GM18508 (cell line): ENCODE data around the gene AK3.
"Not testable (repeated sequence)": the region's sequence is repeated elsewhere in the genome, so short reads cannot be mapped to it uniquely, and the experiment has no call there.

Source experiments
- ATAC-seq: cut with Tn5 transposase; IDR thresholded peaks from one replicate; pipeline ENCODE4 v1.9.1; 2021; ENCODE audit warnings: moderate number of reproducible peaks; ENCODE audit not compliant: insufficient read depth, unreplicated experiment

The AK3 gene

DNA sequence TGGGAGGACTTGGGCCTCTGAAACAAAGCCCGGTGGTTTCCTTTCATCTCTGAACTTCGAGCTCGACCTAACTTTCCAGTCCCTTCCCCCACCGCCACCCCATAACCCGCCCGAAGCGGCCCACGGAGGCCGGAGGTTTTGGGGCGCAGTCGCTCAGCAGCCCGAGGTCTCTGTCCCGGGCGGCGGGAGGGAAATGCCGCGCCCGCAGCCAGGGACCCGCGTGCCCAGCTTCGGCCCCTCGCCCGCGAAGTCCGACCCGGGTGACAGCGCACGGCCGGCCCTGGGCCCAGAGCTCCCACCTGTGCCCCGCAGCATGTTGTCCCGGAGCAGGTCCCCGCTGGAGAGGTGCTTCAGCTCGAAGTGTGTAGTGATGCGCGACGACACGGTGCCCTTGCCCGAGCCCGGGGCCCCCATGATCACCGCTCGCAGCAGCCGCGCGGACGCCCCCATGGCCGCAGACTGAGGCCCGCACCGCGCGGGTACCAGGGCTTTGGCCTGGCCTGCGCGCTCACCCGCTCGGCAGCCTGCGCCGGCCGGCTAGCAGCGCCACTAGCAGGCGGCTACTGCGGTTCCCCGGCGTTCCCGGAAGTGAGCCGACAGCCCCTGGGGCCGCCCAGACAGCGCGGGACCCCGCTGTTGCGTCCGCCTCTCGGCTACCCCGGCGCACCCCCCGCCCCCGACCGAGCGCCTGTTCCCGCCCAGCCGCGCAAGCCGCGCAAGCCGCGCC, at the start of gene AK3:
TSS of gene AK3 (minus strand) at position 565 of the 727 bp plus-strand sequence. CDS start at position 450, 115 bp downstream.
- ATAC-seq, result peak; percentile 62

DNA sequence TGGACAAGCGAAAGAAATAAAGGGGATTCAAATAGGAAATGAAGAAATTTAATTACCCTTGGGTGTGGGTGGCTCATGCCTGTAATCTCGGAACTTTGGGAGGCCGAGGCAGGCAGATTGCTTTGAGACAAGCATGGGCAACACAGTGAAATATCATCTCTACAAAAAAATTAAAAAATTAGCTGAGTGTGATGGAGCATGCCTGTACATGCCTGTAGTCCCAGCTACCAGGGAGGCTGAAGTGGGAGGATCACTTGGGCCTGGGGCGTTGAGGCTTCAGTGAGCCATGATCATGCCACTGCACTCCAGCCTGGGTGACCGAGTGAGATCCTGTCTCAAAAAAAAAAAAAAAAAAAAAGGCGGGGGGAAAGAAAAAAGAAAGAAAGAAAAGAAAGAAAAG, 47.7 kb upstream of the AK3 start:
- ATAC-seq, result no peak

DNA sequence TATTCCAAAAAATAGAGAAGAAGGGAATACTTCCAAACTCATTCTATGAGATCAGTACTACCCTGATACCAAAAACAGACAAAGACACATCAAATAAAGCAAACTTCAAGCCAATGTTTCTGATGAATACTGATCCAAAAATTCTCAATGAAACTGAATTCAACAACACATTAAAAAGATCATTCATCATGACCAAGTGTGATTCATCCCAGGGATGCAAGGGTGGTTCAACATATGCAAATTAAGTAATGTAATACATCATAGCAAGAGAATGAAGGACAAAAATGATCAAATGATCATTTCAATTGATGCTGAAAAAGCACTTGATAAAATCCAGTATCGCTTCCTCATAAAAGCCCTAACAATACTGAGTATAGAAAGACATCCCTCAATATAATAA, 46.9 kb upstream of the AK3 start:
- ATAC-seq, result no peak

DNA sequence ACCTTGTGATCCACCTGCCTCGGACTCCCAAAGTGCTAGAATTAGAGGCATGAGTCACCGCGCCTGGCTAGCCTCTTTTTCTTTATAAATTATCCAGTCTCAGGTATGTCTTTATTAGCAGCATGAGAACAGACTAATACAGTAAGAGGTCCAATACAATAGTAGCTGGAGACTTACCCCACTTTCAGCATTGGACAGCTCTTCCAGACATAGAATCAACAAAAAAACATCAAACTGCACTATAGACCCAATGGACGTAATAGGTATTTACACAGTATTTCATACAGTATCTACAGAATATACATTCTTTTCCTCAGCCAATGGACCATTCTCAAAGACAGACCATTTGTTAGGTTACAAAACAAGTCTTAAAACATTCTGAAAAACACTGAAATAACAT, 45.6 kb upstream of the AK3 start:
- no peak for ATAC-seq

DNA sequence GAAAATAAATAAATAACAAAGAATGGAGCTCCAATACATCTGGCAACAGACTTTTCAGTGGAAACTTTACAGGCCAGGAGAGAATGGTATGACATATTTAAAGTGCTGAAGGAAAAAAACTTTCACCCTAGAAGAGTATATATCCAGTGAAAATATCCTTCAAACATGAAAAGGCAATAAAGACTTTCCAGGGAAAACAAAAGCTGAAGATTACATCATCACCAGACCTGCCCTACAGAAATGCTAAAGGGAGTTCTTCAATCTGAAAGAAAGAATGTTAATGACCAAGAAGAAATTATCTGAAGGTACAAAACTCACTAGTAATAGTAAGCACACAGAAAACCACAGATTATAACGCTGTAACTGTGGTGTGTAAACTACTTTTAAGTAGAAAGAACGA, 43.4 kb upstream of the AK3 start:
- no peak for ATAC-seq

DNA sequence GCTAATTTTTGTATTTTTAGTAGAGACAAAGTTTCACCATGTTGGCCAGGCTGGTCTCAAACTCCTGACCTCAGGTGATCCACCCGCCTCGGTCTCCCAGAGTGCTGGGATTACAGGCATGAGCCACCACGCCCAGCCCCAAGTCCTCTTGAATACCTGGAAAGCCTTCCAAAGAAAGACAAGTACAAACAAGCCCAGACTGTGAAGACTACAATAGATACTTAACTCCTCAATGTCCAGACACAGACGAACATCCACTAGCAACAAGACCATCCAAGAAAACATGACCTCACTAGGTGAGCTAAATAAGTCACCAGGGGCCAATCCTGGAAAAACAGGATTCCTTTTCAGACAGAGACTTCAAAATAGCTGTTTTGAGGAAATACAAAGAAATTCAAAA, 42.2 kb upstream of the AK3 start:
- ATAC-seq, result not testable (repeated sequence)

DNA sequence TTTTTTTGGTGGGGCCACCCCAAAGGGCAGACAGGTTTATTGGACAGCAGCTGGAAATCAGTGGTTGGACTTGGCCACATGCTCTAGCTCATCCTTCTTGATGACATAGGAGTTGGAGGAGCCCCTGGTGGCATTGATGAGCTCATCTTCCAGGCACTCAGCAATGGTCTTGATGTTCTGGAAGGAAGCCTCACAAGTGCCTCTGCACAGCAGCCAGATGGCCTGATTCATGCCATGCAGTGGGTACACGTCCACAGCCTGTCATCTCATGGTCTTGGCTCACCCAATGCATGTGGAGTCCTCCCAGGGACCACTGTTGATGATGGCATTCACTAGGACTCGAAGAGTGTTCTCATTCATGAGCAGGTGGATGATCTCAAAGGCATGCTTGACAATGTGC, 40.4 kb upstream of the AK3 start:
- ATAC-seq, result no peak

DNA sequence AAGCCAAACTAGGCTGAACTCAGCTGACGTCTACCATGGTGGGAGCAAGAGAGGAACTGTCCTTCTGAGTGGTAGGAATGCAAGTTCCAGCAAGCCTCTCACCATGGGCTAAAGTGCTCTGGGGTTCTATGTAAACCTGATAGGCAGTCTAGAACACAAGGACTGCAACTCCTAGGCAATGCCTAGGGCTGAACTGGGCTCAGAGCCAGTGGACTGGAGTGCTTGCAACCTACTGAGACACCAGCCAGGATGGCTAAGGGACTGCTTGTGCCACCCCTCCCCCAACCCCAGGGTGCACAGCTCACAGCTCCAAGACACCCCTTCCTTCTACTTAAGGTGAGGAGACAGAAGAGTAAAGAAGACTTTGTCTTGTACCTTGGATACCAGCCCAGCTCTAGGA, 39.6 kb upstream of the AK3 start:
- no peak for ATAC-seq

DNA sequence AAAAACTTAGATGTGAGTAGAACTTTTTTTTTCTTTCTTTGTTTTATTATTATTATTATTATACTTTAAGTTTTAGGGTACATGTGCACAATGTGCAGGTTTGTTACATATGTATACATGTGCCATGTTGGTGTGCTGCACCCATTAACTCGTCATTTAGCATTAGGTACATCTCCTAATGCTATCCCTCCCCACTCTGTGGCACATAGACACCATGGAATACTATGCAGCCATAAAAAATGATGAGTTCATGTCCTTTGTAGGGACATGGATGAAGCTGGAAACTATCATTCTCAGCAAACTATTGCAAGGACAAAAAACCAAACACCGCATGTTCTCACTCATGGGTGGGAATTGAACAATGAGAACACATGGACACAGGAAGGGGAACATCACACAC, 34.0 kb upstream of the AK3 start:
- not testable (repeated sequence) for ATAC-seq

DNA sequence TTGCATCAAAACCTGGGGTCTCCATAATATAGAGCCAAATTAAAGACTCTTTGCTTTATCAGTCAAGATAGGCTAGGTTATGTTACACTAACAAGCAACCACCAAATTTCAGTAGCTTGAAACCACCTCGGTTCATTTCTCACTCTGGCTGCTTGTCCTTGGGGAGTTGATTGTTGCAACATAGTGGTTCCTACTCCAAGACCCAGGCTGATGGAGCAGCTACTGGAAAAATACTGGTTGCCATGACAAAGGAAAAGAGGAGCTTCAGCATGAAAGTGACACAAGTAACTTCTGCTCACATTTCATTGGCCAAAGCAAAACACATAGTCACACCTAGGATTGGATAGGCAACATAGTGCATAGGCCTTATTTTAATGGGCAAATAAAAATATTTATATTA, 33.2 kb upstream of the AK3 start:
- no peak for ATAC-seq

DNA sequence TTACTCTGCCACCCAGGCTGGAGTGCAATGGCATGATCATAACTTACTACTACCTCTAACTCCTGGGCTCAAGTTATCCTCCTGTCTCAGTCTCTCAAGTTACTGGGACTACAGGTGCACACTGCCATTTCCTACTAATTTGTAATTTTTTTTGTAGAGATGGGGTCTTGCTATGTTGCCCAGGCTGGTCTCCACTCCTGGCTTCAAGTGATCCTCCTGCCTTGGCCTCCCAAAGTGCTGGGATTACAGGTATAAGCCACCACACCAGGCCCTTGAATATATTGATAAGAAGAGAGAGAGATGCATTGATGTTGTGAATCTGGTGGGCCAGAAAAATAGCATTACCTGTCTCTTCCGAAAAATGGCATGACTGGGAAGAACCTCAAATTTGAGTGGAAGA, 30.8 kb upstream of the AK3 start:
- ATAC-seq, result no peak

DNA sequence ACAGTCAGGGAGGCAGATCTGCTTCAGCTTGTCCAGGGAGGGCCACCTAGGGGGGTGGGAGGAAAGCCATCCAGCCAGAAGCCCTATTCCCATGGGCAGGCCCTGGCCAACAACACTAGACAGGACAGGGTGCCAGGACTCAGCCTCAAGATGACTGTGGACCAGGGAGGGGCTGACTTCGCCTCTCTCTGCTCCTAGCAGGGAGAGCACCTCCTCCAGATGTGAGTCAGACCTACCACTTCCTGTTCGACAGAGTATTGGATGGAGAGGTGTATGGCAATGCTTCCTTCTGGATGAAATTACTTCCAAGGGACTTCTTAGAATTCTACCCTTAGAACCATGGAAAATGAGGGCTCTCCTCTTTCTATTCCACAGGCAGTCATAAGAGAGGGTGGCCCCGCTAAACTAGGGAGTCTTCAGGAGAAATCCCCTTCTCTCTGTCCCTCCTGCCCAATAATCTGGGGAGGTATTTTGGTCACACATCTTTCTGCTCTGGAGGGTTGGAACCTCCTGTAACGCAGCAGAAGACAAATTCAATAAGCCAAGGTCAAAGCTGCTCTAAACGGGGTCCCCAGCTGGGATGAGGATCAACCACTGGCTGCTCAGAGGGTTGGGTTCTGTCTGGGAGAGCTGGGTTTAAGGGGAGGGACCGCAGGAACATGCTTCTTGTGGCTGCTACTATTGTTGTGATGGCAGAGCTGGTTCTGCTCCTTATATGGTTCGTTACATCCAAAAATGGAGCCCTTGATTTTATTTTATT, 28.5 kb upstream of the AK3 start:
- ATAC-seq, result no peak

DNA sequence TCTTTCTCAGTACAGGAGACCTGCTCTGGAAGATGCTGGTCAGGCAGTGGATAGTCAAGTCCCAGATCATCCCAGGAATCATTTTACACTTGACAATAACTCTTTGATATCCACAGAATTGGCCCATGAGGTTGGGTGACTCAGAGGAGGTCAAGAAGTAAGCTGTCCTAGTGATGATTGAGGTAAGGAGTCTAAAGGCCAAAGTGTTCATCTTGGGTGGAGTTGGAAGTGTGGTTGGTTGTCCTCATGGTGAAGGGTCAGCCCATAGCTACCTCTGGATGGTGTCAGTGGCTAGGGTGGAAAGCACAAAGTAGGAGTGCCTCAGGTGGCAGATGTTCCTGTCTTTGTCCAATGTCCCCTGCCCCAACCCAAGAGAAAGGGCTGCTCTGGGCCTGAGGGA, 27.7 kb upstream of the AK3 start:
- no peak for ATAC-seq

DNA sequence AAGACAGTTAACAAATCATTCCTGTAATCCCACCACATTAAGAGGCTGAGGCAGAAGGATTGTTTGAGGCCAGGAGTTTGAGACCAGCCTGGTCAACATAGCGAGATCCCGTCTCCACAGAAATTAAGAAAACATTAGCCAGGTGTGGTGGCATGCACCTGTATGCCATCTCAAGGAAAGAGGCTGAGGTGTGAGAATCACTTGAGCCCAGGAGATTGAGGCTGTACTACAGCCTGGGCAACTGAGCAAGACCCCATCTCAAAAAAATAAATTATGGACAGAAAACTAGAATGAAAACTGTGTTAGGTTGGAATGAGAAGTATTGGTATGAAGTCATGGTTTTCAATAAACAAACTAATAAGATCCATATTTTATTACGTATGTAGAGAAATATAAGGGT, 23.0 kb upstream of the AK3 start:
- ATAC-seq, result no peak

DNA sequence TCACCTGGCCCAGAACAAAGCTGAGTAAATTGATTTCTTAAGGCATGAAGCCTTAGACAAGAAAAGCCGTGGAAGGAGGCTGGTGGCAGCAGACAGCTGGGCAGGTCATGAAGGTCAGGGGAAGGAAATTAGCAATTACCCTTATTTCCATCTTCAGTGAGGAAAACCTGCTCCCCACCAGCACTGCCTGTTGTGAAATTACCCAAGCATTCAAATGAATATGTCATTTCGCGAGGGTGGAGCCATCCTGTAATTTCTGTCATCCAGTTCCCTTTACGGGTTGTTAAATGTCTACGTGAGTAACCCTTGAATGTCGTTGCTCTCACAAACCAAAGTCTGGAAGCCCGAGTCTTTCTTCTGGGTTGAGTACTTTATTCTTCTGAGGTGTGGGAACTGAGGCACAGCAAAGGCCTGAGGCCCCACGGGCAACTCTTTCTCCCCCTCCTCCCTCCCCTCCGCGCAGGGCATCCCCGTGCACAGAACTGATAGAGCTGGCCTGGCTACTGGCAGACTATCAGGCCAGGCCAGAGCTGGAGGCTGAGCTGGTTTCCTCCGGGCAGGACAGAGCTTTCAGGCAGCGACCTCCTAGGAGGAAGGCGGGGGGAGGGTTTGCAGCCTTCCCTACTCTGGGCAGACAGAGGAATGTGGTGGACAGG, 22.0 kb upstream of the AK3 start:
- no peak for ATAC-seq

DNA sequence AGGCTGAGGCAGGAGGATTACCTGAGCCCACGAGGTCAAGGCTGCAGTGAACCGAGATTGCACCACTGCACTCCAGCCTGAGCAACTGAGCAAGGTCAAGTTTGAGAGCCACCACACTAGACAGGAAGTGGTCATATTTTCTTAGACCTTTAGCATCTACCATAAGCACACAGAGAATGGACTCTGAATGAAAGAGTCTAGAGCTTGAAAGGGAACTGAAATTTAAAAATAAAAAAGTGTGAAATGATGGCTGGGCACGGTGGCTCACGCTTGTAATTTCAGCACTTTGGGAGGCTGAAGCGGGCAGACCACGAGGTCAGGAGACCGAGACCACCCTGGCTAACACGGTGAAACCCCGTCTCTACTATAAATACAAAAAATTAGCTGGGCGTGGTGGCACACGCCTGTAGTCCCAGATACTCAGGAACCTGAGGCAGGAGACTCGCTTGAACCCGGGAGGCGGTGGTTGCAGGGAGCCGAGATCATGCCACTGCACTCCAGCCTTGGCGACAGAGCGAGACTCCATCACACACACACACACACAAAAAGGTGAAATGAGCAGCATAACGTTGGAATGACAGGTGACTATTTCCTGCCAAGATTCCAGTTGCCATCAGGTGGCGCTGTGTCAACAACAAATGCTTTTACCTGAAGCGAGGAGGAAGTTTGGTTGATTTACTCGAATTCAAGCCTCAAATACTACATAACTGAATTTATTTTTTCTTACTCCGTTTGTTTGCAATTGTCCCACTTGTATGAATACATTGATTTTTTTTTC, 21.3 kb upstream of the AK3 start:
- ATAC-seq, result peak; percentile 86

DNA sequence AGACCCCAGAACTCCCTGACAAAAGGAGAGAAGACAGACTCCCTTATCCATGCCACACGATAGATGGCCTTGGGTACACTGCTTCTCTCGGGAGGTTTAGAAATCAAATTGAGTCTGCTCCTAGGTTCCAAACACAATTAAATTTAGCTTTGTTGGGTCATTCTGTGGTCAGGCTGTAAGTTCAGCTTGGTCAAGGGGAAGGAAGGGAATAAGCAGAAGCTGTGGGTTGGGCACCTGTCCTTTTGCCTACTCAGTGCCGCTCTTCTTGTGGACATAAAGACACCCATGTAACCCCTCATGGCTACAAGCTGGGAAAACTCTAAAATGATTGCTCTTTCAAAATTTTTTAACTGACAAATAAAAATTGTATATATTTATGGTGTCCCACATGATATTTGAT, 19.1 kb upstream of the AK3 start:
- ATAC-seq, result no peak

DNA sequence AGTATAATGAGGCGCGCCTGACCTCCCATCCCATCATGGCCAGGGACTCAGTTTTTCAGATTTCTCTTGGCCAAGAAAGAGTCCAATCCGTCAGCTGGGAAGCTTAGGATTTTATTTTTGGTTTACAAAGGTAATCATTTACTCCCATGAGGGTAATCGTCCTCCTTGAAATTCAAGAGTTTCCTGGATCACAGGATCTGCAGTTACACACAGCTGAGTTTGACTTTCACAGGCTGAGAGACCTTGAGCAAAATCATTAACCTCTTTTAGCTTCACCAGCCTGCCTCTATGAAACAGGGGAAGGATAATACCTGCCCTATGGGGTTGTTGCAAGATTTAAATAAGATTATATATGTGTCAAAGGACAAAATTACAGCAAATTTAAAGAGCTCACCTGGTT, 15.4 kb upstream of the AK3 start:
- no peak for ATAC-seq

DNA sequence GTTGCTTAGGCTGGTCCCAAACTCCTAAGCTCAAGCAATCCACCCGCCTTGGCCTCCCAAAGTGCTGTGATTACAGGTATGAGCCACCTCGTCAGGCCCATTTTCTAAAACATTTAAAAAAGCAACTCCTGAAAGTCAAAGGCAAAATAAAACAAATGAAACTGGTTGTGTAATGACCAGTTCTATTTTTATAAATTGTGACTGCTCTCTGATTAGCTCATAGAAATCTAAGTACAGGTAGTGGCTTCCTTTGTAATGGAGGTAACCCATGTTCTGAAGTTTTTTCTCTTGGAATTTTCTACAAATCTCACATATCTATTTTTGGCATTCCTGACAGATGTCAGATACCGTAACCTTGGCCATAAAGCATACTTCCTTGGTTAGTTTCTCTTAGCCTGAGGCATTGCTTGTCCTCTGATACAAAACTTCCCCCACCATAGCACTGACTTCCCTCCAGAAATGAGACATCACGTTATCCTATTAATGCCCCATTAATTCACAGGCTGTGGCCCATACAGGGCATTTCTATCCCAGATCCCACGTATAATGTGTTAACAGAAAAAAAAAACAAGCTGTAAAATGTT, 14.1 kb upstream of the AK3 start:
- no peak for ATAC-seq

DNA sequence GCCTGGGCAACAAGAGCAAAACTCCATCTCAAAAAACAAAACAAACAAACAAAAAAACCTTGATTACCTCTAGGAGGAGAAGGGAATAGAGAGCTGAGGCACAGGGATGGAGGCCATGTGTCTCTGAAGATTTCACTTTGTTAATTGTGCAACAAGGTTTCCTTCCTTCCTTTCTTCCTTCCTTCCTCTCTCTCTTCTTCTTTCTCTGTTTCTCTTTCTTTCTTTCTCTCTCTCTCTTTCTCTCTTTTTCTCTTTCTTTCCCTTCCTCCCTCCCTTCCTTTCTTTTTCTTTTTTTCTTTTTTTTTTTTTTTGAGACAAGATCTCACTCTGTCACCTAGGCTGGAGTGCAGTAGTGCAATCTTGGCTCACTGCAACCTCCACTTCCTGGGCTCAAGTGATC, 13.5 kb upstream of the AK3 start:
- ATAC-seq, result not testable (repeated sequence)
